ENCODE data around the gene LSM11.

LSM11 gene

GRCh38 chr5:157747766-157748700 is 4.5 kb downstream of the LSM11 start:
- Histone ChIP-seq H3K27me3 (ENCODE audit: control insufficient read depth, insufficient read depth, low read length) (peaks cover 7% of the 10 kb centered on the region; the same call in 1 of the 2 replicates), H3K36me3 (ENCODE audit: control insufficient read depth, insufficient read depth, low read length) (no peaks in the 10 kb centered on the region), H3K4me1 (ENCODE audit: control insufficient read depth, insufficient read depth, low read length) (peaks cover 4% of the 10 kb centered on the region; the same call in 1 of the 2 replicates), H3K27ac (ENCODE audit: low read length) (no peak overlapping the region), H3K4me3 (ENCODE audit: low read length) (no peak overlapping the region), H3K9me3 (ENCODE audit: control insufficient read depth, insufficient read depth, low read length) (no peaks in the 10 kb centered on the region)
- no CpG with 5 or more reads among the region's 8 CpGs for WGBS (ENCODE audit: insufficient coverage, insufficient read length)
- DNase-seq (ENCODE audit: low read depth, low spot score) = no peak

- WGBS (ENCODE audit: insufficient coverage, insufficient read length) = no CpG with 5 or more reads among the region's 4 CpGs
- Histone ChIP-seq H3K4me1 (ENCODE audit: control insufficient read depth, insufficient read depth, low read length) (peaks cover 4% of the 10 kb centered on the region; the same call in 1 of the 2 replicates), H3K9me3 (ENCODE audit: control insufficient read depth, insufficient read depth, low read length) (no peaks in the 10 kb centered on the region), H3K27ac (ENCODE audit: low read length) (no peak overlapping the region), H3K36me3 (ENCODE audit: control insufficient read depth, insufficient read depth, low read length) (no peaks in the 10 kb centered on the region), H3K4me3 (ENCODE audit: low read length) (no peak overlapping the region), H3K27me3 (ENCODE audit: control insufficient read depth, insufficient read depth, low read length) (peaks cover 7% of the 10 kb centered on the region; the same call in 1 of the 2 replicates)
- no peak for DNase-seq (ENCODE audit: low read depth, low spot score)
These were observed 5.4 kb downstream of the LSM11 start for GRCh38 chr5:157748760-157749461.

- no peak for DNase-seq (ENCODE audit: low read depth, low spot score)
- Histone ChIP-seq H3K4me1 (ENCODE audit: control insufficient read depth, insufficient read depth, low read length) (peaks cover 3% of the 10 kb centered on the region; the same call in 1 of the 2 replicates), H3K4me3 (ENCODE audit: low read length) (no peak overlapping the region), H3K27ac (ENCODE audit: low read length) (no peak overlapping the region), H3K9me3 (ENCODE audit: control insufficient read depth, insufficient read depth, low read length) (no peaks in the 10 kb centered on the region), H3K36me3 (ENCODE audit: control insufficient read depth, insufficient read depth, low read length) (no peaks in the 10 kb centered on the region), H3K27me3 (ENCODE audit: control insufficient read depth, insufficient read depth, low read length) (peaks cover 4% of the 10 kb centered on the region; the same call in 1 of the 2 replicates)
- WGBS (ENCODE audit: insufficient coverage, insufficient read length) = no CpG with 5 or more reads among the region's 11 CpGs
These were observed 5.9 kb downstream of the LSM11 start for GRCh38 chr5:157749462-157749799.

- H3K27me3 ChIP-seq (ENCODE audit: control insufficient read depth, insufficient read depth, low read length) = no peaks in the 10 kb centered on the region
- H3K4me1 ChIP-seq (ENCODE audit: control insufficient read depth, insufficient read depth, low read length) = no peaks in the 10 kb centered on the region
- no CpG with 5 or more reads among the region's 1 CpG for WGBS (ENCODE audit: insufficient coverage, insufficient read length)
- DNase-seq (ENCODE audit: low read depth, low spot score) = no peak
- H3K27ac ChIP-seq (ENCODE audit: low read length) = no peak overlapping the region
- H3K36me3 ChIP-seq (ENCODE audit: control insufficient read depth, insufficient read depth, low read length) = no peaks in the 10 kb centered on the region
- no peak overlapping the region for H3K4me3 ChIP-seq (ENCODE audit: low read length)
- H3K9me3 ChIP-seq (ENCODE audit: control insufficient read depth, insufficient read depth, low read length) = no peaks in the 10 kb centered on the region
These were observed 6.8 kb downstream of the LSM11 start for GRCh38 chr5:157750320-157750719.

- Histone ChIP-seq H3K27me3 (ENCODE audit: control insufficient read depth, insufficient read depth, low read length) (no peaks in the 10 kb centered on the region), H3K9me3 (ENCODE audit: control insufficient read depth, insufficient read depth, low read length) (no peaks in the 10 kb centered on the region), H3K27ac (ENCODE audit: low read length) (no peak overlapping the region), H3K4me1 (ENCODE audit: control insufficient read depth, insufficient read depth, low read length) (no peaks in the 10 kb centered on the region), H3K4me3 (ENCODE audit: low read length) (no peak overlapping the region), H3K36me3 (ENCODE audit: control insufficient read depth, insufficient read depth, low read length) (no peaks in the 10 kb centered on the region)
- no peak for DNase-seq (ENCODE audit: low read depth, low spot score)
- no CpG with 5 or more reads among the region's 3 CpGs for WGBS (ENCODE audit: insufficient coverage, insufficient read length)
These were observed 12.6 kb downstream of the LSM11 start for GRCh38 chr5:157756122-157756521.

- no peak for DNase-seq (ENCODE audit: low read depth, low spot score)
- H3K9me3 ChIP-seq (ENCODE audit: control insufficient read depth, insufficient read depth, low read length) = no peaks in the 10 kb centered on the region
These were observed 15.2 kb downstream of the LSM11 start for GRCh38 chr5:157758706-157759105.

GRCh38 chr5:157761690-157762621 is 18.4 kb downstream of the LSM11 start:
- H3K27ac ChIP-seq (ENCODE audit: low read length) = no peak overlapping the region
- no CpG with 5 or more reads among the region's 10 CpGs for WGBS (ENCODE audit: insufficient coverage, insufficient read length)
- no peaks in the 10 kb centered on the region for H3K27me3 ChIP-seq (ENCODE audit: control insufficient read depth, insufficient read depth, low read length)
- H3K4me3 ChIP-seq (ENCODE audit: low read length) = no peak overlapping the region
- peak; percentile 37 for DNase-seq (ENCODE audit: low read depth, low spot score)
- H3K36me3 ChIP-seq (ENCODE audit: control insufficient read depth, insufficient read depth, low read length) = no peaks in the 10 kb centered on the region
- H3K9me3 ChIP-seq (ENCODE audit: control insufficient read depth, insufficient read depth, low read length) = no peaks in the 10 kb centered on the region
- no peaks in the 10 kb centered on the region for H3K4me1 ChIP-seq (ENCODE audit: control insufficient read depth, insufficient read depth, low read length)

More at GRCh38 chr5:157758706-157759105, 15.2 kb downstream of the LSM11 start:
- Histone ChIP-seq H3K27me3 (ENCODE audit: control insufficient read depth, insufficient read depth, low read length) (no peaks in the 10 kb centered on the region), H3K36me3 (ENCODE audit: control insufficient read depth, insufficient read depth, low read length) (no peaks in the 10 kb centered on the region), H3K4me1 (ENCODE audit: control insufficient read depth, insufficient read depth, low read length) (no peaks in the 10 kb centered on the region), H3K27ac (ENCODE audit: low read length) (no peak overlapping the region), H3K4me3 (ENCODE audit: low read length) (no peak overlapping the region)
- no CpG with 5 or more reads among the region's 1 CpG for WGBS (ENCODE audit: insufficient coverage, insufficient read length)

GRCh38 chr5:157764531-157764930 is 21.0 kb downstream of the LSM11 start:
- Histone ChIP-seq H3K36me3 (ENCODE audit: control insufficient read depth, insufficient read depth, low read length) (no peaks in the 10 kb centered on the region), H3K27ac (ENCODE audit: low read length) (no peak overlapping the region), H3K9me3 (ENCODE audit: control insufficient read depth, insufficient read depth, low read length) (no peaks in the 10 kb centered on the region), H3K4me3 (ENCODE audit: low read length) (no peak overlapping the region), H3K4me1 (ENCODE audit: control insufficient read depth, insufficient read depth, low read length) (no peaks in the 10 kb centered on the region), H3K27me3 (ENCODE audit: control insufficient read depth, insufficient read depth, low read length) (no peaks in the 10 kb centered on the region)
- WGBS (ENCODE audit: insufficient coverage, insufficient read length) = no CpG with 5 or more reads among the region's 6 CpGs
- no peak for DNase-seq (ENCODE audit: low read depth, low spot score)

- 100% methylated on average over 3 of the region's 7 CpGs for WGBS (ENCODE audit: insufficient coverage, insufficient read length)
- no peaks in the 10 kb centered on the region for H3K36me3 ChIP-seq (ENCODE audit: control insufficient read depth, insufficient read depth, low read length)
These were observed 22.9 kb downstream of the LSM11 start for GRCh38 chr5:157766442-157766841.

GRCh38 chr5:157766902-157767301 is 23.4 kb downstream of the LSM11 start:
- H3K27me3 ChIP-seq (ENCODE audit: control insufficient read depth, insufficient read depth, low read length) = no peaks in the 10 kb centered on the region
- H3K9me3 ChIP-seq (ENCODE audit: control insufficient read depth, insufficient read depth, low read length) = no peaks in the 10 kb centered on the region
- no peak for DNase-seq (ENCODE audit: low read depth, low spot score)
- no CpG with 5 or more reads among the region's 1 CpG for WGBS (ENCODE audit: insufficient coverage, insufficient read length)
- H3K36me3 ChIP-seq (ENCODE audit: control insufficient read depth, insufficient read depth, low read length) = no peaks in the 10 kb centered on the region
- H3K4me1 ChIP-seq (ENCODE audit: control insufficient read depth, insufficient read depth, low read length) = no peaks in the 10 kb centered on the region
- no peak overlapping the region for H3K4me3 ChIP-seq (ENCODE audit: low read length)
- H3K27ac ChIP-seq (ENCODE audit: low read length) = no peak overlapping the region

More at GRCh38 chr5:157766442-157766841, 22.9 kb downstream of the LSM11 start:
- H3K4me3 ChIP-seq (ENCODE audit: low read length) = no peak overlapping the region
- no peaks in the 10 kb centered on the region for H3K4me1 ChIP-seq (ENCODE audit: control insufficient read depth, insufficient read depth, low read length)
- H3K9me3 ChIP-seq (ENCODE audit: control insufficient read depth, insufficient read depth, low read length) = no peaks in the 10 kb centered on the region
- H3K27me3 ChIP-seq (ENCODE audit: control insufficient read depth, insufficient read depth, low read length) = no peaks in the 10 kb centered on the region
- H3K27ac ChIP-seq (ENCODE audit: low read length) = no peak overlapping the region
- DNase-seq (ENCODE audit: low read depth, low spot score) = no peak
